Cardiac fibroblast (primary cell): ENCODE results near the gene CENPH.
"Not testable (repeated sequence)": the region's sequence is repeated elsewhere in the genome, so short reads cannot be mapped to it uniquely, and the experiment has no call there.

Experiments
- DNase-seq, 2 donors: peaks; one replicate each; pipeline versions ENCODE4 v3.0.0 to v3.0.0-alpha.2; 2010; ENCODE audit warnings: low read depth in 2 of 2
- H3K4me3 ChIP-seq, 2 donors: replicated peaks in 1 of 2; 1 replicate in 1 of 2; 2 replicates in 1 of 2; pipeline ENCODE4 v1.5.1; 2011; ENCODE audit warnings: low read depth in 2 of 2, low read length in 2 of 2, mild to moderate bottlenecking in 2 of 2, moderate library complexity in 1 of 2
- TF ChIP-seq, protein P1 (sequence below): IDR thresholded peaks from one replicate; pipeline ENCODE4 v1.5.1; 2011; ENCODE audit warnings: low read depth, mild to moderate bottlenecking, low read length, inconsistent platforms

CENPH gene

DNA sequence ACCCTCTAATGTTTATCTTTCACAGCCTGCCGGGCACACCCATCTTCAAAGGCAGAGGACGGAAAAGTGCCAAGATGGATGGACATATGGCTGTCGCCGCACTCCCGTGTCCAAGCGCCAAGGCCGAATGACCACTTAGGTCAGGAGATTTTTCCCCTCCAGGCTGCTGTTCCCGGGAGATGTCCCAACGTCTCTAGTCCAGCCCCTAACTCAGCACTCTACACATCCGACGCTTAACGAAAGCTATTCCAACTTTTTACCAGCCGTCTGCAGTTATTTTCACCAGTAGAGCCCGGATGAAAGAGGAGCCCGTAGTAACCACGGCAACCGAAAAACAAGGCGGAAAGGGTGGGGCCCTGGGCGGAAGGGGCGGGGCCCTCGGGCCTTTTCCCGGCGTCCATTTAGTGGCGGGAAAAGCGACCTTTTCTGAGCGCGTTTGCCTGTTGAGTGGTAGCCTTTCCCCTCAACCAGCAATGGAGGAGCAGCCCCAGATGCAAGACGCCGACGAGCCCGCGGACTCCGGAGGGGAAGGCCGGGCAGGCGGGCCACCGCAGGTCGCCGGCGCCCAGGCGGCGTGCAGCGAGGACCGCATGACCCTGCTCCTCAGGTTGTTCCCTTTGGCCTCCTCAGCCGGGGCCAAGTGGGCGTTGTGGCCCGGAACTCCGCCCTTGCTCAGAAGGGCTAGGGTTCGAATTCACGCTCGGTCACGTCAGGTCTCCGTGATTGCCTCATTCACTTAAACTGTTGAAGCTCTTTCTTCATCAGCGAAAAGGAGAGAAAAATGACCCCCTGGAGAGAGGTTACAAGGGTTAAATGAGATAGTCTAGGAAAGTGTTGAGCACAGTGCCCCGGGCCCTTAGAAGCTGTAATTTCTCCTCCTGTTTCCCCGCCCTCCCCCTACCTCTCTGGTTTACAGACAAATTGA lies at the start of gene CENPH:
Gene CENPH (plus strand): TSS at position 422 of the 925 bp plus-strand sequence. CDS start 52 bp downstream, at position 474.
- peak within 1 kb of the TSS; percentile 68 to 70 for H3K4me3 ChIP-seq
- TF ChIP-seq, protein P1, sequence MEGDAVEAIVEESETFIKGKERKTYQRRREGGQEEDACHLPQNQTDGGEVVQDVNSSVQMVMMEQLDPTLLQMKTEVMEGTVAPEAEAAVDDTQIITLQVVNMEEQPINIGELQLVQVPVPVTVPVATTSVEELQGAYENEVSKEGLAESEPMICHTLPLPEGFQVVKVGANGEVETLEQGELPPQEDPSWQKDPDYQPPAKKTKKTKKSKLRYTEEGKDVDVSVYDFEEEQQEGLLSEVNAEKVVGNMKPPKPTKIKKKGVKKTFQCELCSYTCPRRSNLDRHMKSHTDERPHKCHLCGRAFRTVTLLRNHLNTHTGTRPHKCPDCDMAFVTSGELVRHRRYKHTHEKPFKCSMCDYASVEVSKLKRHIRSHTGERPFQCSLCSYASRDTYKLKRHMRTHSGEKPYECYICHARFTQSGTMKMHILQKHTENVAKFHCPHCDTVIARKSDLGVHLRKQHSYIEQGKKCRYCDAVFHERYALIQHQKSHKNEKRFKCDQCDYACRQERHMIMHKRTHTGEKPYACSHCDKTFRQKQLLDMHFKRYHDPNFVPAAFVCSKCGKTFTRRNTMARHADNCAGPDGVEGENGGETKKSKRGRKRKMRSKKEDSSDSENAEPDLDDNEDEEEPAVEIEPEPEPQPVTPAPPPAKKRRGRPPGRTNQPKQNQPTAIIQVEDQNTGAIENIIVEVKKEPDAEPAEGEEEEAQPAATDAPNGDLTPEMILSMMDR: no peak
- peak; percentile 91 to 92 for DNase-seq

GRCh38 chr5:69140239-69140638 lies 49.1 kb upstream of the CENPH start:
- not testable (repeated sequence) for H3K4me3 ChIP-seq, DNase-seq

- H3K4me3 ChIP-seq: no peak overlapping the region
- TF ChIP-seq, protein P1: no peak
- DNase-seq: no peak
Measured at GRCh38 chr5:69140827-69141226, 48.6 kb upstream of the CENPH start.

- H3K4me3 ChIP-seq, DNase-seq: not testable (repeated sequence)
Measured at GRCh38 chr5:69148576-69148975, 40.8 kb upstream of the CENPH start.

DNA sequence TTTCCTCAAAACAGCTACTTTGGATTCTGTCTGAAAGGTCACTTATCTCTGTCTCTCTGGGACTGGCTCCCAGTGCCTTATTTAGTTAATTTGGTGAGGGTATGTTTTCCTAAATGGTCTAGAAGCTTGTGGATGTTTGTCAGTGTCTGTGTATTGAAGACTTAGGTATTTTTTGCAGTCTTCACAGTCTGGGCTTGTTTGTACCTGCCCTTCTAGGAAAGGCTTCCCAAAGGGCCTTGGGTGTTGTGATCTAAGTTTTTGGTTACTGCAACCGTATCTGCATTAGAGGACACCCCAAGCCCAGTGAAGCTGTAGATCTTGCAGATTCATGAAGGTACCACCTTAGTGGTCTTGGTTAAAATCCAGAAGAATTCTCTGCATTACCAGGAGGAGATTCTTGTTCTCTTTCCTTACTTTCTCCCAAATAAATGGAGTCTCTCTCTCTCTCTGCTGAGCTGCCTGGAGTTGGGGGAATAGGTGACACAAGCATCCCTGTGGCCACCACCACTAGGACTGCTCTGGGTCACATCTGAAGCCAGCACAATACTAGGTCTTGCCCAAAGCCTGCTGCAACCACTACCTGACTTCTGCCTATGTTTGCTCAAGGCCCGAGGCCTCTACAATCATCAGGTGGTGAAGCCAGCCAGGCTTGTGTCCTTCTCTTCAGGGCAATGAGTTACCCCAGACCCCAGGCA lies 40.3 kb upstream of the CENPH start:
- TF ChIP-seq, protein P1: no peak
- no peak overlapping the region for H3K4me3 ChIP-seq
- DNase-seq: no peak

- TF ChIP-seq, protein P1: no peak
Measured at GRCh38 chr5:69149676-69150010, 39.7 kb upstream of the CENPH start.

DNA sequence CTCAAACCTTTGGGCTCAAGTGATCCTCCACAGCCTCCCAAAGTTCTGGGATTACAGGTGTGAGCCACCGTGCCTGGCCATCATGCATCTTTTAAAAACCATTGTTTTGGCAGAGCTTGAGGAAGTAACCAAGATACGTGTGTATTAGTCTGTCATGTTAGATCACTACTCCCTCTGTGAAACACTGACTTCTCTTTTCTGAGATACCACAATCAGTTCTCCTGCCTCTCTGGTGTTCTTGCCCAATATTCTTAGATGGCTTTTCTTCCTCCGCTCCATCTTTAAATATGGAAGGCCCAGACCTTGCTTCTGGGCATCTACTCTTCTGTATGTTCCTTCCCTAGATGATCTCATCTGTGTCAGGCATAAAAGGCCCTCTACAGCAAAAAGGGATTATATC lies 36.7 kb upstream of the CENPH start:
- TF ChIP-seq, protein P1: no peak
- no peak for DNase-seq
- no peak overlapping the region for H3K4me3 ChIP-seq

More at GRCh38 chr5:69149676-69150010, 39.7 kb upstream of the CENPH start:
- no peak overlapping the region for H3K4me3 ChIP-seq
- DNase-seq: no peak
